NCI-H524 treated with DMSO at 0.1 percent for 48 hours (cell line): Measurements from ENCODE around the gene TANK.

Source experiments
- DNase-seq: peaks from one replicate; lab custom pipeline; 2025; lab: John Stamatoyannopoulos, UW

Gene TANK

DNA sequence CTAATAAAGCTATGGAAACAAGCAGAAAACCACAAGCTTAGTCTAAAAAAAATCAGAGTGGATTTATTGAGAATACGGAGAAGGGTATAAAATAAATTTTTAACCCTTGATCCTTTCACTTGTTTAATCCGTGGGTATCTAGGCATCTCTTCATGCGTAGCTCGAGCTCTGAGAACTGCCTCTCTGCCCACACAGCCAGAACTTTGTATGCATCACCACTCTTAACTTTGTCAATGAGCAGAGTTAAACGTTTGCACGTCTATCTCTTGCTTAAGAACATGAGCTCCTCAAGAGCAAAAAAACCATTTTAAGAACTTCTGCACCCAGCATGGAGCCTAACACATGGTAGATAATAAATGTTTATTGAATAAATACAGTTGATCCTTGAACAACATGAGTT lies 26.9 kb upstream of the TANK start:
- no peak for DNase-seq

GRCh38 chr2:161134547-161135518 lies 25.4 kb upstream of the TANK start:
- DNase-seq: no peak

- no peak for DNase-seq
These were observed 24.2 kb upstream of the TANK start for GRCh38 chr2:161135951-161136593.

- no peak for DNase-seq
These were observed 23.4 kb upstream of the TANK start for GRCh38 chr2:161136696-161137324.

DNA sequence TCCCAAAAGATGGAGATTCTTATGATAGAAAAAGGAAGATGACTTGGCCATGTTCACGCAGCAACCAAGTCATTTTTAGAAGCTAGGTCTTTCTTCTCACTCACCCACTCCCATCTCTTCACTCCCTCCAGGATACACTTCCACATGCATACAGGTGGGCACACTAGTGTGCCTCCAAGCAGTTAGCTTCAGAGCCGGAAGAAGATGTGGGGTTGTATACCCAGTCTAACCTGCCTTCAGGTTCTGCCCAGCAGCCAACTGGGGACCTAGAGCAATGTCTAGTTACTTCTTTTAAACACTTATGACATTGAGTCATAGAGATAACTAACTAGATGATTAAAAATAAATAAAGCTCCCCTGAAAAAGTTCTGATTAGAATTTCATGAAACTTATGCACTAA lies 21.8 kb upstream of the TANK start:
- DNase-seq: no peak

DNA sequence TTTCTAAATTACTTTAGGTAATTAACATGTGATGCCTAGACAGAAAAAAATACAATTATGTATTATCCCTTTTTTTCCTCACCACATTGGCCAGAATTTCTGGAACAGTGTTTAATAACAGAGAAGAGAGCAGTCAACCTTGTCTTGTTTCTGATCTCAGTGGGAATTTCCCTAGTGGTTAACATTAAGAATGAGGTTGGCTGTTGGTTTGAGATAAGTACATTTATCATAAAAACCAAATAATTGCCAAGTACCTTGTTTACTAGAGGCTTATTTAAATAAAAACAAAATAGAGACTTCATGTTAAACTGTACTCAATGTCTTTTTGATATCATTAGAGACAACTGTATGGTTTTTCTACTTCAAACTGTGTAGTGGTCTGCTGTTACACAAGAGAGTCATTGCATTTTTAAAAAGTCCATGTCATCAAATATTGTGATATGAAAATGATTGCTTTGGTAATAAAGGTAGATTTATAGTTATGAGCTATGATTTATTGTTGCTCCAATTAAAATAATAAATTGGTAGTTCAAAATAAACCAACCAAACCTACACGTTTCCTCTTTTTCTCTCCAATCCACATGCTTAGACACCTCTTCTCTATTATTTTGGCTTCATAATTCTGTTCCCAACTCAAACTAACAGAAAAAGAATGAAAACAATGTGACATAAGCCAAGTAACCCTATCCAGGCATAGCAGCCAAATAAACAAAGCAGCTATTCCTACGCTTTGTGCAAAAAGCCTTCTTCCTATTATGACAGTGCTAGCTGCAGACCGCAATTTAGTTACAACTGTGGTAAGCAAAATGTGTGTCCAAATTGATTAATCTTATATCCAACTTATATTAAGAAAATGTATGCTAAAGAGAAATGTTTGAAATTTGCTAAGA lies 20.9 kb upstream of the TANK start:
- DNase-seq: no peak

DNA sequence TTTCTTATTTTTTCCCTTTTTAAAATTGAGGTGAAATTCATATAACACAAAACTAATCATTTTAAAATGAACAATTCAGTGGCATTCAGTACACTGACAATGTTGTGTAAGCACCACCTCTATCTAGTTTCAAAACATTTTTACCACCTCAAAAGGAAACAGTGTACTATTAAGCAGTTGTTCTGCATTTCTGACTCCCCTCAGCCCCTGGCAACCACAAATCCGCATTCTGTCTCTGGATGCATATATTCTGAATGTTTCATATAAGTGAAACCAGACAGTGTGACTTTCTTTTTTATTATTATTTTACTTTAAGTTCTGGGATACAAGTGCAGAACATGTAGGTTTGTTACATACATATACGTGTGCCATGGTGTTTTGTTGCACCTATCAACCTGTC lies 19.2 kb upstream of the TANK start:
- no peak for DNase-seq

DNA sequence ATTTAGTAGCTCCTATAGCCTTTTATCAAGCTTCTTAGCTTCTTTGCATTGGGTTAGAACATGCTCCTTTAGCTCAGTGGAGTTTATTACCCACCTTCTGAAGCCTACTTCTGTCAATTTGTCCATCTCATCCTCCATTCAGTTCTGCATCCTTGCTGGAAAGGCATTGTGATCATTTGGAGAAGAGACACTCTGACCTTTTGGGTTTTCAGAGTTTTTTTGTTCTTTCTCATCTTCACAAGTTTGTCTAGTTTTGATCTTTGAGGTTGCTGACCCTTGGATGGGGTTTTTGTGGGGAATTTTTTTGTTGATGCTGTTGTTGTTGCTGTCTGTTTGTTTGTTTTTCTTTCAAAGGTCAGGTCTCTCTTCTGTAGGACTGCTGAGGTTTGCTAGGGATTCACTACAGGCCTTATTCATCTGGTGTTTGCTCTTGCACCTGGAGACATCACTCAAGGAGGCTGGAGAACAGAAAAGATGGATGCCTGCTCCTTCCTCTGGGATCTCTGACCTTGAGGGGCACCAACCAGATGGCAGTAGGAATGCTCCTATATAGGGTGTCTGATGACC lies 13.9 kb upstream of the TANK start:
- no peak for DNase-seq

DNA sequence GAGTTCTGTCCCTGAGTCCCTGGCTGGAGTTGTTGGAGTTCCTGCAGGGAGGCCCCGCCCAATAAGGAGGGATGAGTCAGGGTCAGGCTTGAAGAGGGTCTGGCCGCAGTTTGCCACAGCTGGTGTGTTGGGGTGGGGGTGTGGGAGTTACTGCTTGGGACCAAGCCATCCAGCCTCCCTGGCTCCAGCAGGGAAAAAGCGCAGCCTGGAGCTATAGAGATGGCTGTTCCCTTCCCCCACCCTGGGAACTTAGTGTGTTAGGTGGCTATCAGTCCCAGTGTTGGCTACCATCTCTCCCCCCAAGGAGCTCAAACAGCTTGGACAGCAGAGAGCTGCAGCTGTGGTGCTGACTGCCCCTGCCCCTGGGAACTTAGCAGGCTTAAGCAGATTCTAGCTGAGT lies 13.2 kb upstream of the TANK start:
- DNase-seq: no peak

- no peak for DNase-seq
These were observed 12.4 kb upstream of the TANK start for GRCh38 chr2:161147856-161148255.

- no peak for DNase-seq
These were observed 9.5 kb upstream of the TANK start for GRCh38 chr2:161150704-161151103.

DNA sequence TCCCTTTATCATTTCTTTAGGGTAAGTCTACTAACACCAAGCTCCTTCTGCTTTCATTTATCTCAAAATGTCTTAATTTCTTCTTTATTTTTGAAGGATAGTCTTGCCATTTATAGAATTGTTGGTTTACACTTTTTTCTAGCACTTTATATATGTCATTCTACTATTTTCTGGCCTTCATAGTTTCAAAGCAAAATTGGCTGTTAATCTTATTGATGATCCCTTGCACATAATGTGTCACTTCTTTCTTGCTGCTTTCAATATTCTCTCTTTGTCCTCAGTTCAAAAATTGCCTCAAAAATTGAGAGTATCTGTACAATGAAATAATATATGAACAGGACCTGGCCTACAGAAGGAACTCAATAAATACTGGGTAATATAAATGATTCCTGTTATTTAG lies 7.9 kb upstream of the TANK start:
- DNase-seq: no peak

DNA sequence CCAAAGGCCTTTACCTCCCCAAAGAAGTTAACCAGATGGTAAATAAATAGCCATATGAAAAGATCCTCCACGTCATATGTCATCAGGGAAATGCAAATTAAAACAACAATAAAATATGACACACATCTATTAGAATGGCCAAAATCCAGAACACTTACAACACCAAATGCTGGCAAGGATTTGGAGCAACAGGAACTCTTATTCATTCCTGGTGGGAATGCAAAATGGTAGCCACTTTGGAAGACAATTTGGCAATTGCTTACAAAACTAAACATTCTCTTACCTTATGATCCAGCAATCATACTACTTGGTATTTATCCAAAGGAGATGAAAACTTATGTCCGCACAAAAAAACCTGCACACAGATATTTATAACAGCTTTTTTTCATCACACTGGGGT lies 1.3 kb upstream of the TANK start:
- DNase-seq: no peak

DNA sequence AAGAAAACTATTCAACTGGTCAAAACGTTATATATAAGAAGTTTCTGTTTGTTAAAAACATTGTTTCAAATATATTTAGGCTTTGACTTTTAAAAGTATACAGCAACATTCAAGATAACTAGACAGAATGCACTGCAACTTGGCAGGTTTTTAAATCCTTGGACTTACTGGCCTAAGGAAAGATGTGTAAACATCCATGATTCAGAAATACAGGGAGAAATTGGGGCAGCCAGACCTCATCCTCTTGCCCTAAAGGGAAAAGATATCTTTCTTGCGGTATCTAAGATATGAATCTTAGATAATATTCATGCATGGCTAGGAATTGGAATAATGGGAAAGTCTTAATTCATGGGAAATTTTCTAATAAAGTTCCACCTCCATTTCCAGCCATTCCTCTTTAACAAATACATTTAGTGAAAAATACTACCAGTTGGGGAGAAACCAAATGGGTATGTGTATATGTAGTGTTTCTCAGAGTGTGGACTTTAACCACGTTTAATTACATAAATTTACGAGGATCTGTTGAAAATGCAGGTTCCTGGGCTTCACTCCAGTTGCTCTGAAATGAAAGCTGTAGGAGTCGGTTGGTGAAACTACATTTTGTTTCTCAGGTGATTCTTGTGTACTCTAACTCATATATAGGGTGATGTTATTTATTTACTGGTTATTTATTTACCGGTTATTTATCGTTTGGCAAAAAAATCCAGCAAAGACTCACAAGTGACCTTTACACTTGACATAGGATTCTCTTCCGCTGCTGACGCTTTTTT lies 587 bp upstream of the TANK start:
- no peak for DNase-seq

DNA sequence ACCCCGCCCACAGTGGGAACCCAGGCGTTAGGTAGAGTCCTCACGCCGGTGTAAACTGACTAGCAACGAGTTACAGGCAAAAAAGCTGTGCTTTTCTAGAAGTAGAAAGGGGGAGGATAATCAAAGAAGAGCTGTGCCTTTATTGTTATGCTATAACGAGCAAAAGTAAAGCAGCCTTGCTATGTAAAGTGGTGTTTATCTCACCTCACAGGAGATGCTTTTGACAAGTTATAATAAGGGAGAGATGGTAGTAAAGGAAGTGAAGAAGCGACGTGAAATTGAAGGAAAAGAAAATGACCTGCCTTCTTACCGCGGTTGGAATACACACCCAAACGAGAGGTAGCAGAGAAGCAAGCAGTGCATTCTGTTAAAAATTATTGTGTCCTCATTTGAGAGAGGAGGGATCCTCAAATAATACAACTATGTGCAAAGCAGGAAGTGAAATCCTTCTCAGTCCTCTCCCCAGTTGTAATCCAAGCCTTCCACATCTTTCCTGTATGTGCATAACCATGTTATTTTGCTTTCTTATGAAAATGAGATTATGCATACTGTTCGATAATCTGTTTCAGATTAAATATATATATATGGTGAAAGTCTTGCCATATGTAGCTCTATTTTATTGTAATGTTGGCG lies 962 bp downstream of the TANK start:
- DNase-seq: no peak

DNA sequence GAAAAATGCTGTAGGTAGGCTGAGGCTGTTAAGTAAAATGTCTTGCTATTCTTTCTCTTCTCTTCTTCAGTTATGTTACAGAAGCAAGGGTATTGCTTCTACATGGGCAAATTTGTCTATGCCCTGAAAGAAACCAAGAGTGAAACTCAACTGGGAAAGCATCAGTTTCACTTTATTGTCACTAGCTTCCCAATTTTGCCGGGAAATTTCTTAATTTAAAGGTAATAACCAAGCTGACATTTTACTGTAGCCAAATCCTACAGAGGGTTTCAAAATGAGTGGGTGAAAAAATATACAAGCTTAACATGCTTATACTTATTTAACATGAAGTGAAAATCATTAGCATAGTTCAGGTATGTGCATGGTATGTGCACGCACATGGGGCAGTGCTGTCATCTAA lies 3.2 kb downstream of the TANK start:
- no peak for DNase-seq

DNA sequence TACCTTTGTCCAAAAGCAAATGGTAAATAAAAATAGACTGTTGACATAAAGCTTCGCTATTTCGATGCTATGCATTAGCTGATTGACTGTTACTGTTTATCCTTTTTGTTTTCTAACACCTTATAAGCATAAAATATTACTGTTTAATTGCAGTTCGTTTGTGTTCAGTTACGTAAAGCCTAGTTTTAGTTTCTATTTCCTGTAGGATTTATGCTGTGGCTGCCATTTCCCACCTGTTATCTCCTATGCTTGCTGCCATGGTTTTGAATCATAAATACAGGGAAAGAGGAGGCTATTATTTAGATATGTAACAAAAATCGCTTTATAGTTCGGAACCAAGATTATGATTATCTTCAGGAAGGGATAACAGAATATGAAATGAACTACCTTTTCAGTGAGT lies 3.9 kb downstream of the TANK start:
- no peak for DNase-seq

DNA sequence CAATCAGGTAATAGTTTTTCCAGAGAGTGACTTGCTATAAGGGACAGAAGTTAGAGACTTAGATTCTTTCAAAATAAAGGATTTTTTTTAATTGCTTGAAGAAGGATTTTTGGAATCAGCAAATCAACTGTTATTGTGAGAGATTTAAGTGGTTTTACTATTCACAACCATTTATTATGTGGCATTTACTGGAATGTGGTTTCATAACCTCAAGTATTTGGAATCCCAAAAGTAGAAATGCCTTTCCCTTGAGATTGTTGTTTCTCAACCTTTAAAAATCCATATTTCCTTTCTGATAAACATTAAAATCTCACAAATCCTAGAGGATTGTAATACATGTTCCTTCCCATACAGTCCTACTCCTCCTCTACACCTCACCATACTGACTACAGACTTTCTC lies 5.0 kb downstream of the TANK start:
- DNase-seq: no peak

- no peak for DNase-seq
These were observed 5.6 kb downstream of the TANK start for GRCh38 chr2:161165811-161166210.
